Activated naive CD4-positive, alpha-beta T cell treated with anti-CD3 and anti-CD28 coated beads, Interleukin-2, amount 50 U/mL, for 16 hours (primary cell): Measurements from ENCODE around the gene PSMB2.
"Not testable (repeated sequence)": the region's sequence is repeated elsewhere in the genome, so short reads cannot be mapped to it uniquely, and the experiment has no call there.

Experiments
- DNase-seq: peaks from one replicate; pipeline ENCODE4 v3.0.0-alpha.2; 2020

PSMB2 gene

DNA sequence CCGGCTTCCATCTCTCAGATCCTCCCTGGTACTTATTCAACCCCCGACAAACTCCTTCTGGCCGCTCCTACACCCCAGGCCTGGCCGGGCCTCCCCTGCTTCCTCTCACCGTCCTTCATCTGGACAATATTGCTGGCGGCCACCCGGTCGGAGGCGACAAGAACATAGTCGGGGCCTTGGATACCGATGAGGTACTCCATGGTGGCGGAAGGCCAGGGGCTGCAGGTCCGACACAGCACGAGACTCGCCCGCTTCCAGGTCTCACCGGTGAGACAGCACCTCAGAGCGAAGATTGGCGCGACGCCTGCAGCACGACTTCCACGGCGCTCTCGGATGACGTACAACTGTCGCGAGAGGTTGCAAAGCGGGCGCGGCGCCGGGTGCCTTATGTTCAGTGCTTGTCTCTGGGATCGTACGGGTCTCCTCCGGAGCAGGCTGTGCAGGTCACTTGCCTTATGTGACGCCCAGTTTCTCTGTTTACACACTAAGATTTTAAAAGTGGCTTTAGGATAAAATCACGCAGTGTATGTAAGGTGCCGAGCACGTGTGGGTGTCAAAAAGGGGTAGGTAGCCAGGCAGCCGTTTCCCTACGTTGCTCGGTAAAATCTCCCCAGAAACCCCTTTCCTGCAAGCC, at the start of gene PSMB2:
TSS of gene PSMB2 (minus strand) at position 294 of the 634 bp plus-strand sequence. CDS start at position 200, 94 bp downstream.
- DNase-seq: peak; percentile 95

DNA sequence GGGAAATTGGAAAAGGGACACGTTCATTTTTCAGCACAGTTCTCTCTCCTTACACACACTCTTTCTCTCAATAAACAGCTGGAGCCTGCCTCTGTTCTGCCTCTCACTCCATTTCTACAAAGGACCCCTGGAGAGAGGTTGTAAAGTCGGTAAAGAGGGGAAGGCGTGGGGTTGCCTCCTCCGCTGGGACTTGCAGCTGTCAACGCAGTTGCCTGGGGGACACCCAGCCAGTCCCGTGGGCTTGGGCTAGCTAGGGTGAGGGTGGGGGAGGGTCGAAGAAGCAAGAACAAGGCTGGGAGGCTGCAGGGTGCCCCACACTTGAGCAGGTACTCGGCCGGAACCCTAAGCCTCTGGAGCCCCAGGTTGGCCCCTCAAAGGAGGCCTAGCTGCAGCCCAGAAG, 49.8 kb upstream of the PSMB2 start:
- no peak for DNase-seq

GRCh38 chr1:35690103-35690502, 48.8 kb upstream of the PSMB2 start:
- DNase-seq: not testable (repeated sequence)

DNA sequence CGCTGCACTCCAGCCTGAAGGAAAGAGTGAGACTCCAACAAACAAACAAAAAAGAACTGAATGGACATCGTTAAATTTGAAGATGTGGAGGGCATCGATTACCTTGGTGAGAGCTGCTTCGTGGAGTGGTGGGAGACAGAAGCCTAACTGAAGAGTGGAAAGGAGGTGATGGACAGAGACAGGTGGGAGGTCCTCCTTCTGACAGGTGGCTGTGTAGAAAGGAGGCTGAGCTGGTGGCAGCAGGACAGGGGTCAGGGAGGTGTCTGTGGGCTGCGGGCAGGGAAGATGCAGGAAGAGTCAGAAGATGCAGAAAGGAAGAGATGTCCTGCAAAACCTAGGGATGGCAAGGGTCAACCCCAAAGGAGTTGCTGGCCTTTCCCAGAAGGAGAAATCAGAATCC, 46.8 kb upstream of the PSMB2 start:
- DNase-seq: no peak

DNA sequence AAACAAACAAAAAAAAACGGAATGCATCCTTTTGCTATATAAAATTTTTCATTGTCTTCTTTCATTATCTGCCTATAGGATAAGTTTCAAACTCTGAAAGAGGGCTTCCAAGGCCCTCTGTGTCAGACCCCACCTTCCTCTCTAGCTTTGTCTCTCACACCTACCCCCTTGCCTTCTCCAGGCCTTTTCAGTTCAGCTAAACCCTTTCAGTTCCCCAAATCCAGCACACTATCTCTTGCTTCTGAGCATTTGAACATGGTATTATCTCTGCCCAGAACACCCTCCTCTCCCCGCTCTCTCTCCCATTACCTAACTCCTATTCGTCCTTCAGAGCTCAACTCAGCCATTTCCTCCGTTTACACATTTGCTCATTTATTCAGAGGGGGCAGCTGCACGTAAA, 41.7 kb upstream of the PSMB2 start:
- no peak for DNase-seq

GRCh38 chr1:35680271-35680670, 38.9 kb upstream of the PSMB2 start:
- DNase-seq: no peak

DNA sequence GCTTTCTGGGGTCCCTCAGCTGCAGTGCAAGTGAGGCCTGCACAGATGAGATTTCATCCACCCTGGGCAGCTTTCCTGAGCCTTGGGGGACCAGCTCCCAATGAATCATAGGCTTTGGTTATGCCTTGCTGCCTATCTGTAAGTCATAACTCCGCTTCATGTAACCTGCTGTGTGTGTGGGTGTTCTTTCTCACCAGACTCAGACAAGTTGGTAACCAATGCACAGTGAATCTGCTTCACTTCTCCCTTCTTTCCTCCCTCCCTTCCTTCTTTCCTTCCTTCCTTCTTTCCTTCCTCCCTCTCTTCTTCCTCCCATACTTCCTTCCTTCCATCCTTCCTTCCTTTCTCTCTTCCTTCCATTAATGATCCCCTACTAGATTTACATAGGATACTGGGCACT, 34.4 kb upstream of the PSMB2 start:
- no peak for DNase-seq

DNA sequence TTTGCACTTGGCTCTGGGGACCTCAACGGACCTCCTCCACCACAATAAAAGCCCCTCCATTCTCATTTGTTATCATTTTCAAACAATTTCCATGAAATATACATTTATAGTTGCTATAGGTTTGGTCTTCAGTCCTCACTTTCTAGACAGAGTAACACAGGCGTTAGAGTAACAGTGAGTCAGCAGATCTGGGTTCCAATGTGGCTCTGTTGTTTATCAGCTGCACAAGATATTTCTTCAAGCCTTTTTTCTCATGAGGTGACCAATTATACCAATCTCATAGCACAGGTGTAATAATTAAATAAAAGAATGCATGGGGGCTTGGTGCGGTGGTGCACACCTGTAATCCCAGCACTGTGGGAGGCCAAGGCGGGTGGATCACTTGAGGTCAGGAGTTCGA, 32.8 kb upstream of the PSMB2 start:
- no peak for DNase-seq

- DNase-seq: no peak
These were observed 30.8 kb upstream of the PSMB2 start for GRCh38 chr1:35672116-35672515.

GRCh38 chr1:35668506-35668905, 27.2 kb upstream of the PSMB2 start:
- no peak for DNase-seq

GRCh38 chr1:35666916-35667315, 25.6 kb upstream of the PSMB2 start:
- DNase-seq: no peak

DNA sequence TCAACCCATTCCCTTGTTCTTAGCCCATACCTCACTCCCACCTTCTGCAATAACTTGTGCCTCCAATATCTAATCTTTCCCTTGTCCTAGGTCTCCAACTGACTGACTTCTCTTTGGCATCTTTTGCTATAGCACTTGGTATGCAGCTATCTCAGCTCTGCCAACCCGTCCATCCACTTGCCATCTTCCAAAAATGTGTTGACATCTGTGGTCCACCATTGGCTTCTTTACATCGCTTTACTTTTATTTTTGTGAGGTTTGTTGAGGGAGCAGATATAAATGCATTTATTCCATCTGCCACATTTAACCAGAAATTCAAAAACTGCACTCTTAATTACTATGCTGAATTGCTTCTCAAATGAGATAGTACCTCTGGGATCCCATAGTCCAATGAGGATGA, 24.9 kb upstream of the PSMB2 start:
- no peak for DNase-seq

DNA sequence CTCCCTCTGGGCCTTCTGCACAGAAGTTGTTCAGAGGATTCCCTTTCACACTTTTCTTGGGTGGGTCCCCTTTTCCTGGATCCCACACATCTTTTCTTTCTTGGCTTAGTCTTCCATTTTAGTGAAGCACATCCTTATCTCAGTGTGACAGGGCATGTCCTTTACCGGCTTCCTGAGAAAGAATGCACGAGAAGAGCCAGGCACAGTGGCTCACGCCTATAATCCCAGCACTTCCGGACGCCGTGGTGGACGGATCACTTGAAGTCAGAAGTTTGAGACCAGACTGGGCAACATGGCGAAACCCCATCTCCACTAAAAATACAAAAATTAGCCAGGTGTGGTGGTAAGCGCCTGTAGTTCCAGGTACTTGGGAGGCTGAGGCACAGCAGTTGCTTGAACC, 22.1 kb upstream of the PSMB2 start:
- DNase-seq: no peak

DNA sequence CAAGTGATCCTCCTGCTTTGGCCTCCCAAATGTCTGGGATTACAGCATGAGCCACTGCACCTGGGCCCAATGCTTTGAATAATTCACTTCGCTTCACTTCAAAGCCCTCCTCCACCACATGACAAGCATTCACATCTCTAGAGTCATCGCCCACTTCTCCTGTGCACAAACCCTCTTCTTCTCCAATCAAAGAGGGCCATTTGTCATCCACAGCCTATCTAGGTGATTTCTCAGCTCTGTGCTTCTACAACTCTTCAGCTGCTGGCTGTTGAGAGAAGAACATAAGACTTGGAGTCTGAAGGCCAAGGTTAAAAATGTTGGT, 20.1 kb upstream of the PSMB2 start:
- no peak for DNase-seq

- no peak for DNase-seq
These were observed 19.5 kb upstream of the PSMB2 start for GRCh38 chr1:35660581-35661473.

DNA sequence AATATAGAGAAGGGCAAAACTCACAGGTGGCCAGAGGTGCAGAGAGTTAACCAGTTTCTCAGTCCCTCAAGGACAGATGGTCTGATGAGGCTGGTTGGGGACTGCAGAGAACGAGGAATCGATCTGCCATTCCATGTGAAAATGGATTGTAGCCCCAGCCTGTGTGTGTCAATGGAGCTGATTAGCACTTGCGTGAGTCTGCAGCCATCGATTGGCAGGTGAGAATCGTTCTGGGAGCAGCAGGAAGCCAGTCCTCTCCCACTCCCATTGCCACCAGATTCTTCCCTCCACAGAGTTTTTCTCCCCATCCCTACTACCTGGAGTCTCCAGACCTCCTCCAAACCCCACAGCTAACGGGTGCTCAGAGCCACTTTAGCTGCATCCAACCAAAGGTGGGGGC, 18.3 kb upstream of the PSMB2 start:
- DNase-seq: no peak

GRCh38 chr1:35657851-35658250, 16.5 kb upstream of the PSMB2 start:
- DNase-seq: no peak

DNA sequence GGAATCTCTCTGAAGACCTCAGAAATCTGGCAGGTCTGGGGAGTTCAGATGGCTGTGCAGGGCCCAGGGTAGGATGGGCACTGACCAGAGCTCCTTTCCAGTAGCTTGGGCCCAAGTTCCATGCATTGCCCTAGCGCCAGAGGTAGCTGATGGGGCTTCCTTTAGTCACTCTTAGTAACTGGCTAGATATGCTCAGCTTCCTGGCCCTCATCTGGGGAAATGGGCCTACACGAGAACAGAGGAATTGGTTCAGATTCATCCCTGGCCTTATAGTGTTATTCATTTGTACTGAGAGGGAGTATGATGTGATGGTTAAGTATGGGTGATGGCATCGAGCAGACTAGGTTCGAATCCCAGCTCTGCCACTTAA, 15.5 kb upstream of the PSMB2 start:
- no peak for DNase-seq

GRCh38 chr1:35656148-35656862, 15.0 kb upstream of the PSMB2 start:
- no peak for DNase-seq

DNA sequence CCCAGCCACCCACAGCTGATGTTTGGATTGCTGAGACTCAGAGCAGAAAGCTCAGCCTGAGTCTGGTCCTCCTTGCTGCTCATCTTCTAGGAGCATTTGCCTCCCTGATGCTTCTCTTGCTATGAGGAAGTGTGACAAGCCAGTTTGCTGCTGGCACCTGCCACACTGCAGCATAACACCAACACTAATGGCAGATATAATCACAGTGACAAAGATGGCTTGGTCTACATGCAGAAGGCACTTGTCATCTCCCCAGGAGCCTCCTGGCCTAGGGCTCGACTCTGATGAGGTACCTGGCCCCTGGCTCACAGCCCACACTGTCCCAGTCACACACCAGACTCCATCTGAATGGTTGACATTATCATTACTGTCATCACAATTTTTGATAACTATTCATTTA, 13.9 kb upstream of the PSMB2 start:
- no peak for DNase-seq

GRCh38 chr1:35650416-35650815, 9.1 kb upstream of the PSMB2 start:
- DNase-seq: no peak

GRCh38 chr1:35646043-35646442, 4.7 kb upstream of the PSMB2 start:
- no peak for DNase-seq

GRCh38 chr1:35644204-35644603, 2.9 kb upstream of the PSMB2 start:
- no peak for DNase-seq

- DNase-seq: peak; percentile 23
These were observed 1.2 kb upstream of the PSMB2 start for GRCh38 chr1:35642471-35642955.
